ENCODE data around the gene XDH.

The XDH gene

DNA sequence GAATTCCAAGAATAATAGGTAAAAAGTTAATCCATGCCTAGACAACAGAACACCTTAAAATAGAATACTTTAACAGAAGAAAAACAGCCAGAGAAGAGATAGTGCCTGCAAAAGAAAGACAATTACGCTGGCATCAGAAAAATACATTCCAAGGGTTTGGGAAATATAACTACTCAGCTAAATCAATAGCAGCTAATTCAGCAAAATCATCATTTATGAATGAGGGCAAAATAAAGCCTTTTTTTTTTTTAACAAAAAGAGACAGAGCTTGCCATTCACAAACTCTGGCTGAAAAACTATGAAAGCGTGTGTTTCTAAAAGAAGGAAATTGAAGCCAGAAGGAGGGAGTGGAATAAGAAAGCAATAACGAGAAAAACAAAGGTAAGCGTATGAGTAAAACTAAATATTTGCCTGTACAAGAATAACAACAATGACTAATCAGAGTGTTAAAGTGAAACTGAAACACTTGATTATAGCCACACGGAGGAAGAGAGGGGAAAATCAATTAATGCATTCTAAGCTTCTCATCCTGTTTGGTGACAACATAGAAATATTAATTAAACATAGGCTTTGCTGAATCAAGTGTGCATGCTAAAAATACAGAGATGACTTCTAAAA is 90.4 kb downstream of the XDH start:
- no peak for DNase-seq (ENCODE audit: low read depth, low spot score)
- ChIA-PET CTCF (interaction anchor here (1.3 to 1.4 kb wide), 2 partner anchors 9 to 14 kb away, joined by 3 to 10 read pairs; no protein-coding TSS in a partner anchor), POLR2A (no interaction called here)
- no peak for TF ChIP-seq CTCF (IDR thresholded peaks at IDR 0.05; ENCODE audit: insufficient read depth, low read length, missing control alignments)
- no peak overlapping the region for H3K4me3 ChIP-seq (ENCODE audit: low read depth, low read length)

DNA sequence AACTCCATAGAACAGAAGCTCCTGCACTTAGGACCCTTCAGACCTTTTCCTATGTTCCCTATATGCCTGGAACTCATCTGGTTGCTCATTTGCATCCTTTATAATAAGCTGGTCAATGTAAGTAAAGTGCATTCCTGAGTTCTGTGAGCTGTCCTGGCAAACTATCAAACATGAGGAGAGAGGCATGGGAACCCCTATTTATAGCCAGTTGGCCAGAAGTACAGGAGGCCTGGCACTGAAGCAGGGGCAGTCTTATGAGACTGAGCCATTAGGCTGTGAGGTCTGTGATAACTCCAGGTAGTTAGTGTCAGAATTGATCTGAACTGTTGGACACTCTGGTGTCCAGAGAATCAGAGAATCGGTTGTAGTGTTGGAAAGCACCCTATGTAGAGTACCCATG is 92.2 kb downstream of the XDH start:
- ChIA-PET POLR2A (no interaction called here), CTCF (interaction anchor here (1.1 to 7.5 kb wide), 2 partner anchors 11 to 201 kb away, joined by 3 to 102 read pairs; no protein-coding TSS in a partner anchor)
- DNase-seq (ENCODE audit: low read depth, low spot score): no peak
- no peak for TF ChIP-seq CTCF (IDR thresholded peaks at IDR 0.05; ENCODE audit: insufficient read depth, low read length, missing control alignments)
- H3K4me3 ChIP-seq (ENCODE audit: low read depth, low read length): no peak overlapping the region

GRCh38 chr2:31319406-31320175 is 95.0 kb downstream of the XDH start:
- CTCF ChIA-PET: interaction anchor here (7.5 kb wide), 1 partner anchor 13 kb away, joined by 102 read pairs; no protein-coding TSS in a partner anchor
- POLR2A ChIA-PET: no interaction called here
- no peak overlapping the region for H3K4me3 ChIP-seq (ENCODE audit: low read depth, low read length)
- TF ChIP-seq CTCF (IDR thresholded peaks at IDR 0.05; ENCODE audit: insufficient read depth, low read length, missing control alignments): no peak
- no peak for DNase-seq (ENCODE audit: low read depth, low spot score)

GRCh38 chr2:31318361-31319336 is 95.9 kb downstream of the XDH start:
- ChIA-PET POLR2A (interaction anchor here (0.6 to 0.7 kb wide), 2 partner anchors 37 to 66 kb away, joined by 3 to 4 read pairs; no protein-coding TSS in a partner anchor), CTCF (interaction anchor here (0.9 to 7.5 kb wide), 3 partner anchors 14 to 605 kb away, joined by 3 to 102 read pairs (median 6); no protein-coding TSS in a partner anchor)
- no peak for TF ChIP-seq CTCF (IDR thresholded peaks at IDR 0.05; ENCODE audit: insufficient read depth, low read length, missing control alignments)
- no peak for DNase-seq (ENCODE audit: low read depth, low spot score)
- H3K4me3 ChIP-seq (ENCODE audit: low read depth, low read length): no peak overlapping the region

DNA sequence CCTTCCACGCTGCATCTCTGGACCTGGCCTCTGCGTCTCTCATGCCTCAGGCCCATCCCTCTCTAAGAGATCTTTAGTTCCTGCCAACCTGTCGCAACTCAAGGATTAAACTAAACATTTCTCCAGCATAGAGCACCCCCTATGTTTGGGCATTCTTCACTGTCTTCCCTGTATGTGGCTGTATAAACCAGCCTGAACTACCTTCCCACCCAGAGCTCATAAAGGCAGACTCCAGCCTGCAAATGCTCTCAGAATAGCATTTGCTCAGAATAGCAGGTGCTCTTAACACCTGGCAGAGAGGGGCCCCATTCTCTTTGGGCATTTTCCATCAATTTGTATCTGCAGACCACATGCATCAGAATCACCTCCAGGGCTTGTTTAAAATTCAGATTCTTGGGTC is 97.1 kb downstream of the XDH start:
- no peak for TF ChIP-seq CTCF (IDR thresholded peaks at IDR 0.05; ENCODE audit: insufficient read depth, low read length, missing control alignments)
- ChIA-PET POLR2A (no interaction called here), CTCF (interaction anchor here (0.9 to 7.5 kb wide), 5 partner anchors 16 to 606 kb away, joined by 3 to 102 read pairs (median 4); partner anchors contain the start of gene EHD3)
- no peak for DNase-seq (ENCODE audit: low read depth, low spot score)
- H3K4me3 ChIP-seq (ENCODE audit: low read depth, low read length): no peak overlapping the region

Data from AG04449 (cell line).